HG03469 (cell line): ENCODE results near the gene TOM1L2.
A peak's percentile ranks its signal among the peaks of the same experiment; 100 is the strongest.

Experiments
- ATAC-seq: cut with Tn5 transposase; IDR thresholded peaks from one replicate; pipeline ENCODE4 v1.9.1; 2021; ENCODE audit warnings: mild to moderate bottlenecking, moderate library complexity, moderate number of reproducible peaks; ENCODE audit not compliant: unreplicated experiment

The TOM1L2 gene

GRCh38 chr17:17972126-17972951 is at the start of gene TOM1L2, which contains the start of gene DRC3:
TOM1L2 (minus strand) TSS chr17:17972400; CDS start chr17:17972313, 87 bp downstream.
DRC3 (plus strand) TSS chr17:17972862; CDS start chr17:17977599, 4,737 bp downstream.
- peak; percentile 79 for ATAC-seq

GRCh38 chr17:18021372-18021771 is 49.2 kb upstream of the TOM1L2 start:
- no peak for ATAC-seq

GRCh38 chr17:18020971-18021370 is 48.8 kb upstream of the TOM1L2 start:
- no peak for ATAC-seq

- ATAC-seq: no peak
These were observed 47.6 kb upstream of the TOM1L2 start for GRCh38 chr17:18019838-18020154.

- no peak for ATAC-seq
These were observed 46.3 kb upstream of the TOM1L2 start for GRCh38 chr17:18018411-18018921.

GRCh38 chr17:18017958-18018357 is 45.8 kb upstream of the TOM1L2 start:
- ATAC-seq: no peak

- ATAC-seq: no peak
These were observed 44.2 kb upstream of the TOM1L2 start for GRCh38 chr17:18016426-18016825.

- no peak for ATAC-seq
These were observed 43.4 kb upstream of the TOM1L2 start for GRCh38 chr17:18015593-18015992.

- ATAC-seq: no peak
These were observed 41.8 kb upstream of the TOM1L2 start for GRCh38 chr17:18014006-18014405.

- no peak for ATAC-seq
These were observed 39.1 kb upstream of the TOM1L2 start for GRCh38 chr17:18011286-18011685.

- ATAC-seq: no peak
These were observed 37.6 kb upstream of the TOM1L2 start for GRCh38 chr17:18009609-18010420.

GRCh38 chr17:18008496-18009268 is 36.5 kb upstream of the TOM1L2 start:
- no peak for ATAC-seq

GRCh38 chr17:18006495-18007239 is 34.5 kb upstream of the TOM1L2 start:
- ATAC-seq: no peak

GRCh38 chr17:18005496-18005895 is 33.3 kb upstream of the TOM1L2 start:
- no peak for ATAC-seq

- no peak for ATAC-seq
These were observed 32.7 kb upstream of the TOM1L2 start for GRCh38 chr17:18004884-18005305.

GRCh38 chr17:18004345-18004744 is 32.1 kb upstream of the TOM1L2 start:
- ATAC-seq: no peak

GRCh38 chr17:18002171-18002570 is 30.0 kb upstream of the TOM1L2 start:
- no peak for ATAC-seq

- no peak for ATAC-seq
These were observed 27.8 kb upstream of the TOM1L2 start for GRCh38 chr17:18000030-18000408.

GRCh38 chr17:17999364-18000029 is 27.3 kb upstream of the TOM1L2 start:
- ATAC-seq: no peak

- no peak for ATAC-seq
These were observed 26.7 kb upstream of the TOM1L2 start for GRCh38 chr17:17998934-17999333.
